Measurements from ENCODE around the gene COL23A1. TPM values are rescaled to one million over a fixed set of nuclear protein-coding genes. Genes with fewer than 3 reads are reported as not detected.

The COL23A1 gene
- polyA plus RNA-seq, 12 donors = 1.1 to 20.5 (median 2.9) TPM; not detected in 2

- DNase-seq = no peak
Observed at GRCh38 chr5:178462816-178463215, 127.4 kb downstream of the COL23A1 start.

GRCh38 chr5:178462076-178462475, 128.1 kb downstream of the COL23A1 start:
- DNase-seq = no peak

- DNase-seq = peak; percentile 61
Observed at GRCh38 chr5:178461004-178461730, 129.0 kb downstream of the COL23A1 start.

- no peak for DNase-seq
Observed at GRCh38 chr5:178460598-178460997, 129.6 kb downstream of the COL23A1 start.

GRCh38 chr5:178460174-178460573, 130.0 kb downstream of the COL23A1 start:
- no peak for DNase-seq

GRCh38 chr5:178458140-178458539, 132.1 kb downstream of the COL23A1 start:
- DNase-seq = no peak

GRCh38 chr5:178457471-178457870, 132.7 kb downstream of the COL23A1 start:
- DNase-seq = no peak

- DNase-seq = no peak
Observed at GRCh38 chr5:178455480-178455835, 134.7 kb downstream of the COL23A1 start.

GRCh38 chr5:178454821-178455479, 135.2 kb downstream of the COL23A1 start:
- DNase-seq = no peak

GRCh38 chr5:178454303-178454702, 135.9 kb downstream of the COL23A1 start:
- no peak for DNase-seq

GRCh38 chr5:178453224-178453623, 137.0 kb downstream of the COL23A1 start:
- no peak for DNase-seq

GRCh38 chr5:178450121-178451028, 139.8 kb downstream of the COL23A1 start:
- DNase-seq = no peak

- no peak for DNase-seq
Observed at GRCh38 chr5:178449163-178450070, 140.8 kb downstream of the COL23A1 start.

- DNase-seq = no peak
Observed at GRCh38 chr5:178445534-178445933, 144.7 kb downstream of the COL23A1 start.

GRCh38 chr5:178442405-178443257, 147.6 kb downstream of the COL23A1 start:
- no peak for DNase-seq

- no peak for DNase-seq
Observed at GRCh38 chr5:178441486-178442270, 148.5 kb downstream of the COL23A1 start.

GRCh38 chr5:178440181-178440580, 150.0 kb downstream of the COL23A1 start:
- DNase-seq = no peak

- DNase-seq = no peak
Observed at GRCh38 chr5:178439493-178440180, 150.6 kb downstream of the COL23A1 start.

GRCh38 chr5:178438796-178439195, 151.4 kb downstream of the COL23A1 start:
- no peak for DNase-seq

All from muscle of arm (tissue), 12 donors.